Subcutaneous adipose tissue (tissue), 4 donors: Measurements from ENCODE around the gene HAPSTR1. TPM values are rescaled to one million over a fixed set of nuclear protein-coding genes. Genes with fewer than 3 reads are reported as not detected.

ENCODE experiments used
- total RNA-seq, 4 donors: library from RNA; depleted of rRNA; stranded (reverse); fragments of >200 nt; gene quantifications; one replicate each; pipeline ENCODE4 v1.1.0, GENCODE V29; 2016
- TF ChIP-seq, protein P1 (sequence below): fragments of 450-650 bp; IDR thresholded peaks from one replicate; pipeline ENCODE4 v1.5.1; 2016; ENCODE audit warnings: low read depth, mild to moderate bottlenecking, control low read depth, antibody characterized with exemption, moderate library complexity

The HAPSTR1 gene
- total RNA-seq, 4 donors from 2014 or later, result 36.0 to 58.8 (median 47.5) TPM

DNA sequence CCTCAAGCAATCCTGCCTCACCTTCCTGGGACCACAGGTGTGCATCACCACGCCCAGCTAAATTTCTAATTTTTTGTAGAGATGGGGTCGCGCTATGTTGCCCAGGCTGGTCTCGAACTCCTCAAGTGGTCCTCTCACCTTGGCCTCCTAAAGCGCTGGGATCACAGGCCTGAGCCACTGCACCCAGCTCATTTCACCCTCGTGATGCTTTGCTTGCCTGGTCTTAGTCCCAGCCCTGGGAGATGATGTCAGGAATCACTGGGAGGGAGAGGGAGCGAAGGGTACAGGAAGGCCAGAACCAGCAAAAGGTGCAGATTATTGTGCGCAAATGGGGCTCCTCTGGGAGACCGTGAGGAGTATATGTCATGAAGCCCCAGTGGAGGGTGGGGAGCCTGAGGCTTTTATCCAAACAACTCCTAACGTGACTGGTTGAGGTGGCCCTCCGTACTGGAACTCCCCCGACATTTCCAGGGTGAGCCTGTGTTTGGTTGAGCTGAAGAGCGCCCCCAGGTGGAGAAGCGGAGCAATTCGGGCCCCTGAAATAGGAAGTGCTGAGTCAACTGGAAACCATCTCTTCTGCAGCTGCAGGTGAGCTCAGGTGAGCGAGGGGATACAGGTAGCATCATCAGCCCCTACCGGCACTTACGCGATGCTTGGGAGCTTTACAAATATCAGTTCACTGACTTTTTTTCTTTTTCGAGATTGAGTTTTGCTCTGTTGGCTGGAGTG, 41.2 kb upstream of the HAPSTR1 start:
- TF ChIP-seq, protein P1, sequence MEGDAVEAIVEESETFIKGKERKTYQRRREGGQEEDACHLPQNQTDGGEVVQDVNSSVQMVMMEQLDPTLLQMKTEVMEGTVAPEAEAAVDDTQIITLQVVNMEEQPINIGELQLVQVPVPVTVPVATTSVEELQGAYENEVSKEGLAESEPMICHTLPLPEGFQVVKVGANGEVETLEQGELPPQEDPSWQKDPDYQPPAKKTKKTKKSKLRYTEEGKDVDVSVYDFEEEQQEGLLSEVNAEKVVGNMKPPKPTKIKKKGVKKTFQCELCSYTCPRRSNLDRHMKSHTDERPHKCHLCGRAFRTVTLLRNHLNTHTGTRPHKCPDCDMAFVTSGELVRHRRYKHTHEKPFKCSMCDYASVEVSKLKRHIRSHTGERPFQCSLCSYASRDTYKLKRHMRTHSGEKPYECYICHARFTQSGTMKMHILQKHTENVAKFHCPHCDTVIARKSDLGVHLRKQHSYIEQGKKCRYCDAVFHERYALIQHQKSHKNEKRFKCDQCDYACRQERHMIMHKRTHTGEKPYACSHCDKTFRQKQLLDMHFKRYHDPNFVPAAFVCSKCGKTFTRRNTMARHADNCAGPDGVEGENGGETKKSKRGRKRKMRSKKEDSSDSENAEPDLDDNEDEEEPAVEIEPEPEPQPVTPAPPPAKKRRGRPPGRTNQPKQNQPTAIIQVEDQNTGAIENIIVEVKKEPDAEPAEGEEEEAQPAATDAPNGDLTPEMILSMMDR, result no peak

DNA sequence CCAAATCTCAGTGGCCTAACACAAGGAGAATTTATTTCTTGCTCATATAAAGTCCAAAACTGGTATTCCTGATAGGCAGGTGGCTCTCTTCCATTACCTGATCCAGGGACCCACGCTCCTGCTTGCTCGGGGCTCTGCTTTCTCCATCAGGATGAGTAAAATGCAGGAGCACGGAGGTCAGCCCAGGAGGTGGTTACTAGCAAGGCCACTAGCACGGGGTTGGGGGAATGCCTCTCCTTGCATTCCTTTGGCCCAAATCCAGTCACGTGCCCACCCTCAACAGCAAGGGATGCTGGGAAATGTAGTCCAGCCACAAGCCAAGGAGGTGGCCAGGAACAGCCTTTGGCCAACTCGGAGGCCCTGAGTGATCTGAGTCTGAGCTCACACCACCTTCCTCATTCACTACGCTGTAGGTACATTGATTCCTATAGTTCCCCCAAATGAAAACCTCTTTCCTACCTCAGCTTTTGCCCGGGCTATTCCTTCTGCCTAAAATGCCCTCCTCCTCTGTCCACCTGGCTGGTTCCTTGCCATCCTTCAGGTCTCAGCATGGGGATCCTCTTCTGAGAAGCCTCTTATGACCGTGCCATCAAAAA, 38.3 kb upstream of the HAPSTR1 start:
- TF ChIP-seq, protein P1, result no peak

DNA sequence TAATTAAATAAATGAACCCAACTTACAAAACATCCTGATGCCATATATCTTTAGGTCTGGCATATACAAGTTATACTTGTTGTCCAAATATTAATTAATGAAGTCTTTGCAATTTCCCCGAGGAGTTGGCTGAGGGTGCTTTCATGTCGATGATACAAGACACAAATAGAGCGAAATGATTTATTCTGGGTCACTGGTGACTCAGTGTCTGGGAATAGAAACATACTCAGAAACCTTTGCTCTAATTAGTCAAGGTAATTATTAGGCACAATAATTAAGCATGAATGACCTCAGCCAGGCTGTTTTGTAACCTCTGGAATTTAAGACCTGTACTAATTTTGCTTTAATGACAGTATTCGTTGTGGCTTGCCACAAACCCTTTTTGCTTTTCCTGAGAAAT, 37.0 kb upstream of the HAPSTR1 start:
- TF ChIP-seq, protein P1, result no peak

DNA sequence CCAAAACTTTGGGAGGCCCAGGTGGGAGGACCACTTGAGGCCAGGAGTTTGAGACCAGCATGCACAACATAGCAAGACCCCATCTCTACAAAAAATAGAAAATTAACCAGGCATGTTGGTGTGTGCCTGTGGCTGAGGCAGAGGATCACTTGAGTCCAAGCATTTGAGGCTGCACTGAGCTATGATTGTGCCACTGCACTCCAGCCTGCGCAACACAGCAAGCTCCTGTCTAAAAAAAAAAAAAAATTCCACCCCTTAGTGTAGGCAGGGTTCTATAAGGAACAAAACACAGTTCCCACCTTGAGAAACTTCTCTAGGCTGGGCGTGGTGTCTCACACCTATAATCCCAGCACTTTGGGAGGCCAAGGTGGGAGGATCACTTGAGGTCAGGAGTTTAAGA, 36.3 kb upstream of the HAPSTR1 start:
- TF ChIP-seq, protein P1, result no peak

DNA sequence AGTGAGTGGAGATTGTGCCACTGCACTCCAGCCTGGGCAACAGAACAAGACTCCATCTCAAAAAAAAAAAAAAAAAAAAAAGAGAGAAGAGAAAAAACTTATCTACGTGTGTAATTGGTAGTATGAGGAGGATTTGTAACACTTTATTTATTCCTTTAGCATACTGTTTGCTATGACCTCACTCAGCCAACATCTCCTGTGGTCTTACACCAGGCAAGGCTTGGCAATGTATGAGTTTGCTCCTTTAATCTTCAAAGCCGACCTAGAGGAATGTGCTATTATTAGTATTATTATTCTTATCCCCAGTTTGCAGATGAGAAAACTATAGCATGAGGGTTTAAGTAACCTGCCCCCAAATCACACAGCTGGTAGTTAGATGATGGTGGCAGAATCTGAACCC, 35.8 kb upstream of the HAPSTR1 start:
- TF ChIP-seq, protein P1, result no peak

DNA sequence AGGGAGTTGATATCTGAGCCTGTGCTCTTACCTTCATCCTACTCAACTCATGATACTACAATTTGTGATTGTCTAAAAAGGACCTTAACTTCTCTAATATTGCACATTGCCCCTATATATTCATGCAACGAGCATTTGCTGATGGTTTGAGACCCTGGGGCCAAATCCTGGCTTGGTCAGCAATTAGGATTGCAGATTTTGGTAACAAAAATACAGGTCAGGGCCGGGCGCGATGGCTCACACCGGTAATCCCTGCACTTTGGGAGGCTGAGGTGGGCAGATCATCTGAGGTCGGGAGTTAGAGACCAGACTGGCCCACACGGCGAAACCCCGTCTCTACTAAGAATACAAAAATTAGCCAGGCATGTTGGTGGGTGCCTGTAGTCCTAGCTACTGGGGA, 35.4 kb upstream of the HAPSTR1 start:
- TF ChIP-seq, protein P1, result no peak

DNA sequence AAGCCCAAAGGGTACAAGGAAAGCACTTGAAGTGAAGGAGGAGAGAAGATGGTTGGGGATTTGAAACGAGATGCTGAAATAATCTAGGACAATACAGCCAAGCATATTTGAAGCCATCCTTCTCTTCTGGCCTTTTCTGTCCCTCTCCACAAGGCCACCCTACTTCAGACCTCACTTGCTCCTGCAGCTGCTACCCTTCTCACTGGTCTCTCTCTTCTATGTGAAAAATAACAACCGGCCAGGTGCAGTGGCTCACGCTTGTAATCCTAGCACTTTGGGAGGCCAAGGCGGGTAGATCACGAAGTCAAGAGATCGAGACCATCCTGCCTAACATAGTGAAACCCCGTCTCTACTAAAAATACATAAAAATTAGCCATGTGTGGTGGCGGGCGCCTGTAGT, 33.2 kb upstream of the HAPSTR1 start:
- TF ChIP-seq, protein P1, result no peak
